GM21526 (cell line): ENCODE results near the gene CEP192.
"Not testable (repeated sequence)": the region's sequence is repeated elsewhere in the genome, so short reads cannot be mapped to it uniquely, and the experiment has no call there.

ENCODE experiments used
- ATAC-seq: cut with Tn5 transposase; IDR thresholded peaks from one replicate; pipeline ENCODE4 v1.9.1; 2021; ENCODE audit warnings: moderate library complexity; ENCODE audit not compliant: unreplicated experiment, low FRiP score

Gene CEP192

GRCh38 chr18:12991821-12992179 is 638 bp downstream of the CEP192 start:
- no peak for ATAC-seq

GRCh38 chr18:12993439-12993838 is 2.3 kb downstream of the CEP192 start:
- no peak for ATAC-seq

GRCh38 chr18:12995424-12995823 is 4.3 kb downstream of the CEP192 start:
- no peak for ATAC-seq

- ATAC-seq, result no peak
Observed at GRCh38 chr18:12995952-12996477, 4.9 kb downstream of the CEP192 start.

GRCh38 chr18:12996661-12997292 is 5.6 kb downstream of the CEP192 start:
- ATAC-seq, result no peak

GRCh38 chr18:12997330-12997729 is 6.2 kb downstream of the CEP192 start:
- not testable (repeated sequence) for ATAC-seq

GRCh38 chr18:12998332-12999060 is 7.3 kb downstream of the CEP192 start:
- ATAC-seq, result peak; percentile 45

GRCh38 chr18:13003466-13003896 is 12.3 kb downstream of the CEP192 start:
- ATAC-seq, result no peak

GRCh38 chr18:13004396-13004795 is 13.2 kb downstream of the CEP192 start:
- ATAC-seq, result no peak

- no peak for ATAC-seq
Observed at GRCh38 chr18:13005289-13005688, 14.1 kb downstream of the CEP192 start.

- no peak for ATAC-seq
Observed at GRCh38 chr18:13006531-13007247, 15.5 kb downstream of the CEP192 start.

- ATAC-seq, result no peak
Observed at GRCh38 chr18:13007248-13007560, 16.0 kb downstream of the CEP192 start.

- no peak for ATAC-seq
Observed at GRCh38 chr18:13011719-13012118, 20.6 kb downstream of the CEP192 start.

GRCh38 chr18:13014232-13014631 is 23.1 kb downstream of the CEP192 start:
- no peak for ATAC-seq

GRCh38 chr18:13014818-13015217 is 23.7 kb downstream of the CEP192 start:
- ATAC-seq, result no peak

- no peak for ATAC-seq
Observed at GRCh38 chr18:13017247-13017875, 26.2 kb downstream of the CEP192 start.

- no peak for ATAC-seq
Observed at GRCh38 chr18:13018374-13018773, 27.2 kb downstream of the CEP192 start.

- no peak for ATAC-seq
Observed at GRCh38 chr18:13019301-13019700, 28.1 kb downstream of the CEP192 start.

GRCh38 chr18:13022644-13023043 is 31.5 kb downstream of the CEP192 start:
- ATAC-seq, result no peak

GRCh38 chr18:13025233-13025632 is 34.1 kb downstream of the CEP192 start:
- no peak for ATAC-seq
